ENCODE results near the gene SERPINB6. TPM values are rescaled to one million over a fixed set of nuclear protein-coding genes. Genes with fewer than 3 reads are reported as not detected.

SERPINB6 gene
- total RNA-seq, 1 donor from 2014 or later: 48.7 TPM

DNA sequence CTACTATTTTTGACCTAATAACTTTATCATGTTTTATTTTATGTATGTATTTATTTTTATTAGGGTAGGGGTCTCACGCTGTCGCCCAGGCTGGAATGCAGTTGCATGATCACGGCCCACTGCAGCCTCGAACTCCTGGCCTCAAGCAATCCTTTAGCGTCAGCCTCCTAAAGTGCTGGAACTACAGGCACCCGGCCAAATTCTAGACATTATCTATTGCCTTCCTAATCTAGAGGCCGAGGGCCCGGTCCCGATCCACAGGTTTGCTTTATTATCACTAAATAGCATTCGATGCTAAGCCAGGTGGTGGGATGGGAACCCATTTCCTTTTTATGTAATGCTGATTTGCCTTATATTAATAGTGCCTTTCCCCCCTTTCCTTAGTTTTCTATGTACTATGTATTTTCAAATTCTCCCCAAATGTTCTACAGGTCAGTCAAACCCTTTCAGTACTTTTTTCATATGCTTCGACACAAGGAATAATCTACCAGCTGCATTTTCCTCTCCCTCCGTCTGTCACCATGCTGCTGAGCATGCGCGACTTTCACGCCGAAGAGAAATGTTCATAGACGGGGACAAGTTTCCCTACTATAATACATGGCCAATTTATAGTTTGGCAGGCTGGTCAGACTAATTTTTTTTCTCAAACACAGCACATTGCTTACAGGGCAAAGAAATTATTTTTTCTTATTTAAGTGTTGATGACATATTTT, 6.4 kb downstream of the SERPINB6 start:
- Histone ChIP-seq H3K4me3 (ENCODE audit: low read depth, low read length) (no peak overlapping the region), H3K36me3 (ENCODE audit: control insufficient read depth, insufficient read depth, low read length) (no peaks in the 10 kb centered on the region), H3K27me3 (ENCODE audit: control insufficient read depth, insufficient read depth, low read length) (no peaks in the 10 kb centered on the region)
- TF ChIP-seq, protein P1, sequence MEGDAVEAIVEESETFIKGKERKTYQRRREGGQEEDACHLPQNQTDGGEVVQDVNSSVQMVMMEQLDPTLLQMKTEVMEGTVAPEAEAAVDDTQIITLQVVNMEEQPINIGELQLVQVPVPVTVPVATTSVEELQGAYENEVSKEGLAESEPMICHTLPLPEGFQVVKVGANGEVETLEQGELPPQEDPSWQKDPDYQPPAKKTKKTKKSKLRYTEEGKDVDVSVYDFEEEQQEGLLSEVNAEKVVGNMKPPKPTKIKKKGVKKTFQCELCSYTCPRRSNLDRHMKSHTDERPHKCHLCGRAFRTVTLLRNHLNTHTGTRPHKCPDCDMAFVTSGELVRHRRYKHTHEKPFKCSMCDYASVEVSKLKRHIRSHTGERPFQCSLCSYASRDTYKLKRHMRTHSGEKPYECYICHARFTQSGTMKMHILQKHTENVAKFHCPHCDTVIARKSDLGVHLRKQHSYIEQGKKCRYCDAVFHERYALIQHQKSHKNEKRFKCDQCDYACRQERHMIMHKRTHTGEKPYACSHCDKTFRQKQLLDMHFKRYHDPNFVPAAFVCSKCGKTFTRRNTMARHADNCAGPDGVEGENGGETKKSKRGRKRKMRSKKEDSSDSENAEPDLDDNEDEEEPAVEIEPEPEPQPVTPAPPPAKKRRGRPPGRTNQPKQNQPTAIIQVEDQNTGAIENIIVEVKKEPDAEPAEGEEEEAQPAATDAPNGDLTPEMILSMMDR (IDR thresholded peaks at IDR 0.05; ENCODE audit: insufficient read depth, low read length, severe bottlenecking): no peak
- no peak for FAIRE-seq
- no peak for DNase-seq (ENCODE audit: low read depth)

DNA sequence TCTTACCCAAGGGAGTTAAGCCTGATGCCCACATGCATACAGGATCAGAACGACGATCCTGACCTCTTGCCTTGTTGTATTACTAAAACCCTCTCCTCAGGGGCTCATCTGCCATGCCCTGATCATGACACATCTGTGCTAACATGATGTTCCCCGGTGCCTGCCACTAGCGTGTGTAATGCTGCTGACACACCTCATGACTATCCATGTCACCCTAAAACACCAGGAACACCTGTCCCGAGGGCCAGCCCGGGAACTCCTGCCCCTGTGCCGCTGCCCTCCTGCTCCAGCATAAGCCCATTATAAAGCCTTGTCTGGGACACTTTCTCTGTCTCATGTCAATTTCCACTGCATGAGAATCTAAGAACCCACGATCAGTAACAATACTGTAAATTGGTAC, 7.6 kb downstream of the SERPINB6 start:
- no peaks in the 10 kb centered on the region for H3K27me3 ChIP-seq (ENCODE audit: control insufficient read depth, insufficient read depth, low read length)
- DNase-seq (ENCODE audit: low read depth) (no peak), FAIRE-seq (no peak)
- H3K4me3 ChIP-seq (ENCODE audit: low read depth, low read length): no peak overlapping the region
- no peaks in the 10 kb centered on the region for H3K36me3 ChIP-seq (ENCODE audit: control insufficient read depth, insufficient read depth, low read length)
- TF ChIP-seq, protein P1 (IDR thresholded peaks at IDR 0.05; ENCODE audit: insufficient read depth, low read length, severe bottlenecking): no peak

DNA sequence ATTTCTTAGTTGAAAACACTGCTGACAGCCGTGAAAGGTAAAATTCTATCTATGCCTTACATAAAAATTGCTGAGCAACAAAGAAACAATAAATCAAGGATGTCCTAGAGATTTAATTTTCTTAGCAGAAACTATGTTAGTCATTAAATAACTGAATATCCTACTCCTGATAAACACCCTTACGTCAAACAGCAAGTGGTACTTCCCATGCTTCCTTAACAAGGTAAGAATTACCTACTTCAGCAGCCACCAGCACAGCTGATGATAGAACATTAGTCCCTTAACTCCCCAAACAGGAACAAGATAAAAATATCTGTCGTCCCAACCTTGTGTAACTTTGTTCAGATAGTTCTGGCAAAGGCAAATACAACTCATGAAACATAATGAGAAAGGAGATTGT, 8.7 kb downstream of the SERPINB6 start:
- Histone ChIP-seq H3K27me3 (ENCODE audit: control insufficient read depth, insufficient read depth, low read length) (no peaks in the 10 kb centered on the region), H3K4me3 (ENCODE audit: low read depth, low read length) (no peak overlapping the region), H3K36me3 (ENCODE audit: control insufficient read depth, insufficient read depth, low read length) (no peaks in the 10 kb centered on the region)
- no peak for DNase-seq (ENCODE audit: low read depth)
- TF ChIP-seq, protein P1 (IDR thresholded peaks at IDR 0.05; ENCODE audit: insufficient read depth, low read length, severe bottlenecking): no peak
- no peak for FAIRE-seq

DNA sequence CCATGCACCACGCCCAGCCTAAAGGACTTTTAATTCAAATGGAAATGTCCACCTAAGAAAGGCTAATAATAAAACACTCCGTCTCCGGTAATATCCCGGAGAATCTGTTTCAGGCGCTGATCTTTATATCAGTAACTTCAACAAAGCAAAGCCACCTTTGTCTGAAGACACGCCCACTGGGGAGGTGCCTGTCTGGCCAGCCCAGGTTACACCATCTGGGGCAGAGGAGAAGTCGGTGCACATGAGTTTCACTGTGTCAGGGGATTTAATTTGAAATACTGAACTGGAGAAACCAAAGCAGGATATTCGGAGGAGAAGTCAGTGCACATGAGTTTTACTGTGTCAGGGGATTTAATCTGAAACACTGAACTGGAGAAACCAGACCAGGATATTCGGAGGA, 9.4 kb downstream of the SERPINB6 start:
- no peak for FAIRE-seq
- Histone ChIP-seq H3K4me3 (ENCODE audit: low read depth, low read length) (no peak overlapping the region), H3K27me3 (ENCODE audit: control insufficient read depth, insufficient read depth, low read length) (no peaks in the 10 kb centered on the region), H3K36me3 (ENCODE audit: control insufficient read depth, insufficient read depth, low read length) (no peaks in the 10 kb centered on the region)
- TF ChIP-seq, protein P1 (IDR thresholded peaks at IDR 0.05; ENCODE audit: insufficient read depth, low read length, severe bottlenecking): no peak
- no peak for DNase-seq (ENCODE audit: low read depth)

DNA sequence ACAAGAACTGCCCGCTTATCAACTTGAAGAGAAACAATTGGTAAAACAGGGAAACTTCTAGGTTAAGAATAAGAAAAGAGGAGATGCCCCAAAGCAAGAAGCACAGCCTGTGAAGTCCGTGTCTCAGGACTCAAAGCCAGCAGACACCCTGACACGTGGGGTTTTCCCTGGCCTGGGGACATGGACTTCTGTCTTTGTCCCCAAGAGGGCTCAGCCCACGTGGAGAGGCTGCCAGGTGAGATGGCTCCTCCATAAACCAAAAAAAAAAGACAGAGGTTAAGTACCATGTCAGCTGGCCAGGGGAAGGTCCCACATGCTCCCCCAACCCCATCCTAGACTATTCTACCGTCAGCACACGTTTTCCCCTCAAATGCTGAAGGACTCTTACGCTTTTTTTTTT, 9.9 kb downstream of the SERPINB6 start:
- DNase-seq (ENCODE audit: low read depth) (no peak), FAIRE-seq (no peak)

More for the DNA sequence above, 9.9 kb downstream of the SERPINB6 start:
- TF ChIP-seq, protein P1 (IDR thresholded peaks at IDR 0.05; ENCODE audit: insufficient read depth, low read length, severe bottlenecking): no peak
- H3K4me3 ChIP-seq (ENCODE audit: low read depth, low read length): no peak overlapping the region
- H3K27me3 ChIP-seq (ENCODE audit: control insufficient read depth, insufficient read depth, low read length): no peaks in the 10 kb centered on the region
- no peaks in the 10 kb centered on the region for H3K36me3 ChIP-seq (ENCODE audit: control insufficient read depth, insufficient read depth, low read length)
